HG03280 (cell line): Measurements from ENCODE around the gene TFPI2.

Source experiments
- ATAC-seq: cut with Tn5 transposase; IDR thresholded peaks from one replicate; pipeline ENCODE4 v1.9.1; 2021; ENCODE audit warnings: mild to moderate bottlenecking, moderate library complexity; ENCODE audit not compliant: unreplicated experiment

TFPI2 gene

DNA sequence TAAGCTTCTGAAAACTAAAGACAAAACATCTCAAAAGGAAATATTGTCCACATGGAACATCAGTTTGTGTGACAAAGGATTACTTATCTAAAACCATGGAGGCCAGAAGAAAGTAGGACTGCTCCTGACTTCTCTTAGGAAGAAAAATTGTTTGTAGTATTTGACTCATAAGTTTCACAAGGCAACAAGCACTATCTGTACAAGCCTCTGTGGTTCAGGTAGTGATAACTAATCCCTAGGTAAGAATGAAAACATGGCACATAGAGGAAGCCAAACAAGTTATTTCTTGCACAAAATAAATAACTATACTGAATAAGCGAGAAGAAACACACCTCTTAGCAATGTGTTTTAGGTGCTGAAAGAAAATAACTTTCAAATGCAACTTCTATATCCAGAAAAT, 30.3 kb downstream of the TFPI2 start:
- no peak for ATAC-seq

DNA sequence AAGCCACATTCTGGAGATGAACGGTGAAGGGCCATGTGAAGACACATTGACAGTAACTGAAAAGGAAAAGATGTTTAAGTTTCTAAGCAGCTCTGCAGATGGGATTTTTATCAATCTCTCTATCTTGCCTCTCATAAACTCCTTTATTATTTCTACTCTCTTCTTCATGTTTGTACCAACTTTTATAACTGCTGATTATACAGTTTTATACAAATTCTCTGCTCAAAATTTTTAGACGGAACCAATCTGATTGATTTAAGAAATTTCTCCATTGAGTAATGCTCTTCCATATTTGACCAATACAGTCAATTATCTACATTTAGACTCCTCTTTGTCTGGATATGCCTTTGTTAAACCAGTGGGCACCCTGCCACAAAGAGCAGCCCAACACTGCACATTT, 31.7 kb downstream of the TFPI2 start:
- ATAC-seq, result no peak

DNA sequence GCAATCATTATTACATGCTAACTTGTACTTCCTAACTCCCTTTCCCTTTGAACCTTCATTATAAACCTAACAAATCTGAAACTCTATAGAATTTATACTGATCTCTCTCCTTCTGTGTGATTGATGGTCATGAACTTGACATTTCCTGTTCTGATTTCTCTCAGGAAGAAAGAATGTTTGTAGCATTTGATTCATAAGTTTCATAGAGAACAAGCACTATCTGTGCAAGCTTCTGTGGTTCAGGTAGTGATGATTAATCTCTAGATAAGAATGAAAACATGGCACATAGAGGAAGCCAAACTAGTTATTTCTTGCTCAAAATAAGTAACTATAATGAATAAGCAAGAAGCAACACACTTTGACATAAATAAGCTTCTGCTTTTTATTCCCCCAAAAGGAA, 34.2 kb downstream of the TFPI2 start:
- no peak for ATAC-seq

DNA sequence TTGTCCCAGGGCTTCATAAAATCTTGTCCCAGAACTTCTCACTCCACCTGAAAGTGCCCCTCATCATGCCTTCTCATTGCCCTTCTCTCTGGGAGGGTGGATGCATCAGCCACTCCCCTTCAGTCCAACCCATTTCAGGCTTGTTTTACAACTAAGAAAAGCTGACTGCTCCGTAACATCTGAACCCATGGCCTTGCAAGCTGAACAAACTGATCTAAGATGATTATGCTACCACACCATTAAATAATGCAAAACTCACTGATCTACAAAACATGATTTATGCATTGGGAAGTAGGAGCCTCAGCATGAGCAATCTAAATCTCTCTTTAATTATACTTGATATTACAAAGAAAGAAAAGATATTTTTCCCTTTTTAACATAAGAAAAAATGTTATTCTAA, 34.8 kb downstream of the TFPI2 start:
- no peak for ATAC-seq

DNA sequence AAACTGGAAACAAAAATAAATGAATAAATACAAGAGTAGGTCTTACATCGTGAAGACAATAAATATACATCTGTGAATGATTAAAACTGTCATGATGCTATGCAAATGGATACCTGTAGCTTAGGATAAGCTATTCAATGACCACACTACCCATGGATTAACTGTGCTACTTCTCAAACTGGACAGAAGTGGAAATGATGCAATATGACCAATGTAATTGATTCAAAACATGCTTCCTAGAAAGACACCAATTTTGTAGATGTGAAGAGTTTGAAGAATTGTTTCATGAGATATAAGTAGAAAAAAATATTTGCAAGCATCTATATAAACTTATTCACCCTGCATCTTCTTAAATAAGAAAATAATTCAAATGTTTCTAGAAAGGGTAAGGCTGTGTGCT, 36.1 kb downstream of the TFPI2 start:
- no peak for ATAC-seq

DNA sequence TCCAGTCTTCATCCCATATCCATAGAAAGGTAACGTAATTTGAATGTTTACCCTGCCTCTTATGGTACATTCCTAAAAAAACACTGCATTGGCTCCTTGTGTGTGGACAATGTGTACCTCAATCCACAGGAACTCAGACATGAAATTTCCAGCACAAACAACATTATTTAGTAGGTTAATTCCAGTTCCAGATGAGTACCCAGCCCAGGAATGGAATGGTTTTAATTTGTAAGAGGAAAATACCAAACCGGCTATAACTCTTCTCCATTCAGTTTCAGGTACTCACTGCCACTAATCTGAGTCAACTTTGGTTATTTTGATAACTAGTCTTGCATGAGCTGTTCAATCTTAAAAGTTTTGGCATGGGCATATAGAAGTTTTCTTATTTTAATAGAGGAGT, 39.0 kb downstream of the TFPI2 start:
- no peak for ATAC-seq

DNA sequence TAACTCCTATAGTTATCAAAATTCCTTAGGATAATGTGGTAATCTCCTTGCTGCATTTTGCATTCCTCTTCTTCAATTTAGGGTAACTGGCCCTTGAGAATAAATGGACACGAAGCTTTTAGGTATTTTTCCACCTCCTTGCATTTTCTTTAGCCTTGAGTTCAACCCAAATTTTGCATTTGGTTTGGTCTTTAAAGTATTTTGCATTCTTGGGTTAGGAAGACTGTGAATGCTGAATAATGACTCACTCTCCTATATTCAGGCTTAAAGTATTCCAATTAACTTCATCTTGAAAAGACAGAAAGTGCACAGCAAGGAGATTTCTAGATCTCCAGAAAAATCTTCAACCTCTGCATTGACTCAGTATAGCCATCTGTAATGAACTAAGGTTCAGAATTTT, 47.3 kb downstream of the TFPI2 start:
- no peak for ATAC-seq

DNA sequence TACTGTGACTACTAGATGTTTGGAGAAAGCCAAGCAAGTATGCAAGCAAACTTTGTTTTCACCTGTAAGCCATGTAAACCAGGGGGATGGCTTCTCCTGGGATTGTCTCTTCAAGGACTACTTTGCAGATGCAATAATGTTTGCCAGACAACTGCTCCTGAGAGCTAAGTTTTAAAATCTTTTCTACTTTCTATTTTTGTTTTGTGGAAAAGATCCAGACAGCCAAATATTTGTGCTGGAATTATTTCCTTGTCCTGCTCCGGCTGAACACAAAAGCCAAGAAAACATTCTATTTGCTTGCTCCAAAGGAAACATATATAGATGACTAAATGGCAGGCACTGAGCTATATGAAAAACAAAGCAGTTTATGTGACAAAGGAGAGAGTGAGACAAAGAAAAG, 51.6 kb downstream of the TFPI2 start:
- no peak for ATAC-seq

DNA sequence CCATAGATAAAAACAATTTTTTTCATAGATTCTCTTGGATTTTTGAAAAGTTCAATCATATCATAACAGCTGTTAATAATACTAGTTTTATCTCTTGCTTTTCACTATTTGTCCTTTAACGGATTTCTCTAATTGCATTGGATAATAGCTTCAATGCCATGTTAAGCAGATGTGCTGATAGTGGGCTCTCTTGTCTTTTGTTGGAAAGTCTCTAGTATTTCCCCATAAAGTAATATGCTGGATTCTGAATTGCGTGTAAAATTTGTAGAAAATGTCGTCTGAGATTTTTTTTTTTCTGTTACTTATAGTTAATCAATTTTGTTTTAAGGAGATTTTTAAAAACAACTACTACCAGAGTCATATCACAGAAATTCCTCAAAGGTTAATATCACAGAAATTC, 53.3 kb downstream of the TFPI2 start:
- no peak for ATAC-seq

DNA sequence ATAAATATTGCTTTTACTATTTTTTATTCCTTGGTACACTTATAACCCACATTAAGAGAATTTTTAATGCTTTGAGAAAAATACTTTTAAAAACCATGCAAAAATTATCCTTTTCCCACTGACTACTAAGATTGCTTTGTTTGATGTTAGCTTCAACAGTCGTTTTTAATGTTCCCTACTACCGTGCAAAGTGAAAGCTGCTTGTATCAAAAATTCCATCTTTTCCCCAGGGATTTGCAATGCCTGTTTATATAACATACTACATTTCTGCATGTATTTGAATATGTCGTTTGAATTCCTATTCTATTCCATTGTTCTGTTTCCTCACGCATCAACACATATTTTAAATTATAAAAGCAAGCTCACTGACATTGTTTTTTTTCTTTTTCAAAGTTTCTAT, 54.4 kb downstream of the TFPI2 start:
- no peak for ATAC-seq

DNA sequence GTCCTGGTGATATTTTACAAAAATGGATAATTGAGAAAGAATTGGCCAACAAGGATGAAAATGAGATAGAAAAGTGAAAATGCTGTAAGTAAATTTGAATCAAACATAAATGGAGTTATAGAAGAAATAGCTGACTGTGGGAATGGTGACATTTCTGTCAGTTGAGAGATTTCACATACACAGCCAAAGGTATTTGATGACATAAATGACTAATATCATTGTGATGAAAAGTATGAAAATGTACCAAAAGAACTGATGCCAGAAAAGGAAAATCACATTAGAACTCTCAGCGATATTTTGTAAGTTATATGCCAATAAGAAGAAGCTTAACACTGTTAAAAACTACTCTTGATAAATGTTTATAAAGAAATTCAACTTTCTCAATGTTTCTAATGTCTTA, 54.9 kb downstream of the TFPI2 start:
- ATAC-seq, result no peak
